Measurements from ENCODE around the gene FEN1.

Gene FEN1

GRCh38 chr11:61771985-61772455 lies 20.7 kb upstream of the FEN1 start:
- Histone ChIP-seq H3K27me3 (ENCODE audit: insufficient read depth, low read depth, severe bottlenecking) (no peaks in the 10 kb centered on the region), H3K9me3 (ENCODE audit: severe bottlenecking) (no peaks in the 10 kb centered on the region), H3K27ac (no peak overlapping the region), H3K36me3 (no peaks in the 10 kb centered on the region), H3K4me3 (ENCODE audit: low read depth, low read length) (no peak overlapping the region)
- DNase-seq, result no peak
- TF ChIP-seq CTCF (IDR thresholded peaks at IDR 0.05; ENCODE audit: low read depth, low read length), result no peak

DNA sequence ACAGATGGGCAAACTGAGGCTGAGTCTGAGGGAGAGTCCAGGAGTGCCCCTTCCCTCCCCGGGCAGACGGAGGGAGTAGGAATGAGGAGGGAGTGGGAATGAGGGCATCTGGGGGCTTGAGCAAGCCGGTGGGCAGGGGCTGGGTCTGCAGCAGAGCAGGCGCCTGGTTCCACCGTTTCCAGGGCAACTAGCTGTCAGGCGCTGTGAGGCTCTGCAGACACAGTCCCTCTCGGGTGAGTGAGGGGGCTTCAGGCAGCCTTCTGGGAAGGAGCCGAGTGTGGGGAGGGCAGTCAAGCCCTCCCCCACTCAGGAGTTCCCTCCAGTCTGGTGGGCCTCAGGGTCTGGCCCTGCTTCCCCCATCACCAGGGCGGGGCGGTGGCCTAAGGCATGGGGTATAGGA lies 19.4 kb upstream of the FEN1 start:
- Histone ChIP-seq H3K27ac (no peak overlapping the region), H3K27me3 (ENCODE audit: insufficient read depth, low read depth, severe bottlenecking) (no peaks in the 10 kb centered on the region), H3K36me3 (no peaks in the 10 kb centered on the region), H3K4me3 (ENCODE audit: low read depth, low read length) (no peak overlapping the region), H3K9me3 (ENCODE audit: severe bottlenecking) (no peaks in the 10 kb centered on the region)
- no peak for TF ChIP-seq CTCF (IDR thresholded peaks at IDR 0.05; ENCODE audit: low read depth, low read length)
- DNase-seq, result no peak

DNA sequence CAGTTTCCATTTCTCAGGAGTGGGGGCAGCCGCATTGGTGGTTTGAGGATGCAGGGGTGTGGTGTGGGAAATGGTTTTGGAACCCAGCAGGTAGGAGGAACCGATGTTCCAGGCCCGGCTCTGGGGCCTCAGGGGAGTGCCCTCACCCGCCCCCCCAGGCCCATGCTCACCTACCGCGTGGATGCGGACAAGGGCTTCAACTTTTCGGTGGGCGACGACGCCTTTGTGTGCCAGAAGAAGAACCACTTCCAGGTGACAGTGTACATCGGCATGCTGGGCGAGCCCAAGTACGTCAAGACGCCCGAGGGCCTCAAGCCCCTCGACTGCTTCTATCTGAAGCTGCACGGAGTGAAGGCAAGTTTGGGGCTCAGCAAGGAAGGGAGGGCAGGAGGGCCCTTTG lies 18.9 kb upstream of the FEN1 start:
- no peak for DNase-seq

GRCh38 chr11:61774411-61774810 lies 18.3 kb upstream of the FEN1 start:
- no peak for TF ChIP-seq CTCF (IDR thresholded peaks at IDR 0.05; ENCODE audit: low read depth, low read length)
- DNase-seq, result no peak
- Histone ChIP-seq H3K27ac (no peak overlapping the region), H3K9me3 (ENCODE audit: severe bottlenecking) (no peaks in the 10 kb centered on the region), H3K36me3 (no peaks in the 10 kb centered on the region), H3K4me3 (ENCODE audit: low read depth, low read length) (no peak overlapping the region), H3K27me3 (ENCODE audit: insufficient read depth, low read depth, severe bottlenecking) (no peaks in the 10 kb centered on the region)

More for the DNA sequence above, 18.9 kb upstream of the FEN1 start:
- Histone ChIP-seq H3K36me3 (no peaks in the 10 kb centered on the region), H3K9me3 (ENCODE audit: severe bottlenecking) (no peaks in the 10 kb centered on the region), H3K27me3 (ENCODE audit: insufficient read depth, low read depth, severe bottlenecking) (no peaks in the 10 kb centered on the region), H3K27ac (no peak overlapping the region), H3K4me3 (ENCODE audit: low read depth, low read length) (no peak overlapping the region)
- no peak for TF ChIP-seq CTCF (IDR thresholded peaks at IDR 0.05; ENCODE audit: low read depth, low read length)

DNA sequence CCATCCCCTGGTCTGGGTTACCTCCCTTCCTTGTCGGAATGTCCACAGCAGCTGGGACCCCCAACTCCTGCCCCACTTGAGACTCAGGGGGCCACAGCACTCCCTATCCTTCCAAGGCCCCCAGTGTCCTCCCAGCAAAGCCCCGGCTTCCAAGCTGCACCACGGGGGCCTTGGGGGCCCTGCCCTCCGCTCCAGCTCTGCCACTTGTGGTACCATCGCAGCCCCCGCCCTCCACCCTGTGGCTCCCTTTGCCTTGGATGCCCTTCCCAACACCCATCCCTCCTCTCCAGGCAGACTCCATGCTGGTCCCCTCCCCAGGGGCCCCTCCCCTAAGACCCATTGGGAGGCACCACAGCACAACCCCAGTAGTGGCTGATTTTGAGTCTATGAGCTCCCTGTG lies 17.6 kb upstream of the FEN1 start:
- no peak overlapping the region for H3K27ac ChIP-seq
- no peaks in the 10 kb centered on the region for H3K9me3 ChIP-seq (ENCODE audit: severe bottlenecking)
- H3K27me3 ChIP-seq (ENCODE audit: insufficient read depth, low read depth, severe bottlenecking), result no peaks in the 10 kb centered on the region
- TF ChIP-seq CTCF (IDR thresholded peaks at IDR 0.05; ENCODE audit: low read depth, low read length), result no peak
- no peaks in the 10 kb centered on the region for H3K36me3 ChIP-seq
- no peak overlapping the region for H3K4me3 ChIP-seq (ENCODE audit: low read depth, low read length)
- no peak for DNase-seq

All from WERI-Rb-1 (cell line).